A549 (cell line): ENCODE measurements around the gene NUP210. TPM values are rescaled to one million over a fixed set of nuclear protein-coding genes. Genes with fewer than 3 reads are reported as not detected.

Source experiments
- ATAC-seq, 2 experiments: fragments of 200-7000 bp in 1 of 2; fragments of >200 bp in 1 of 2; cut with Nextera tagmentation in 1 of 2; cut with Tn5 transposase in 1 of 2; 3 replicates each; pipeline versions ENCODE4 v1.8.0 to v1.9.1; 2018 to 2020; ENCODE audit warnings: mild to moderate bottlenecking in 1 of 2, moderate library complexity in 1 of 2
- CTCF ChIA-PET: fragments of 300-600 bp; sonication (Branson Sonifier 250); formaldehyde crosslinking; extraction: SDS; loops from one replicate; lab custom pipeline; 2021; ENCODE audit warnings: antibody characterized with exemption, inconsistent platforms; lab: Yijun Ruan, JAX
- POLR2A ChIA-PET: fragments of 350-600 bp; formaldehyde crosslinking; extraction: SDS; loops from one replicate; lab custom pipeline; 2021; ENCODE audit warnings: antibody characterized with exemption, inconsistent platforms; lab: Yijun Ruan, JAX
- DNase-seq, 2 experiments: peaks; one replicate each; pipeline versions ENCODE4 v3.0.0 to v3.0.0-alpha.2; 2011 to 2016; ENCODE audit warnings: low read depth in 1 of 2, low spot score in 1 of 2
- FAIRE-seq: peaks from 2 replicates; lab custom pipeline; 2011; peaks lifted over from hg19 to GRCh38; lab: Jason Lieb, UNC
- H3K27ac ChIP-seq, 2 experiments: fragments of >200 bp; sonication (Bioruptor Twin); formaldehyde crosslinking; 3 replicates each; pipeline ENCODE4 v1.5.1; 2016 to 2017
- H3K4me1 ChIP-seq: fragments of >200 bp; sonication (Bioruptor Twin); formaldehyde crosslinking; 3 replicates; pipeline ENCODE4 v1.6.1; 2016
- H3K4me2 ChIP-seq: fragments of >200 bp; sonication (Bioruptor Twin); formaldehyde crosslinking; 3 replicates; pipeline ENCODE4 v1.6.1; 2016
- H3K4me3 ChIP-seq: fragments of >200 bp; sonication (Bioruptor Twin); formaldehyde crosslinking; 3 replicates; pipeline ENCODE4 v1.5.1; 2016
- H3K9me3 ChIP-seq: fragments of >200 bp; sonication (Bioruptor Twin); formaldehyde crosslinking; 3 replicates; pipeline ENCODE4 v1.6.1; 2016
- BCL3 ChIP-seq: fragments of >200 bp; sonication (Bioruptor Twin); formaldehyde crosslinking; IDR thresholded peaks from 3 replicates; pipeline ENCODE4 v1.6.1; 2016
- BHLHE40 ChIP-seq: IDR thresholded peaks from 2 replicates; pipeline ENCODE4 v1.6.1; 2012; ENCODE audit warnings: low read depth, low read length, inconsistent platforms
- CBX2 ChIP-seq: fragments of 200-600 bp; sonication (generic); IDR thresholded peaks from 2 replicates; pipeline ENCODE4 v1.6.1; 2016; ENCODE audit warnings: low read depth, mild to moderate bottlenecking, borderline replicate concordance
- CBX8 ChIP-seq: fragments of 200-600 bp; sonication (generic); IDR thresholded peaks from 2 replicates; pipeline ENCODE4 v1.6.1; 2016
- EP300 ChIP-seq, 2 experiments: fragments of >200 bp; sonication (Bioruptor Twin); formaldehyde crosslinking; IDR thresholded peaks; 2 replicates in 1 of 2; 3 replicates in 1 of 2; pipeline ENCODE4 v1.6.1; 2016 to 2017
- ESRRA ChIP-seq: fragments of 150-350 bp; IDR thresholded peaks from 2 replicates; pipeline ENCODE4 v1.6.1; 2014; ENCODE audit warnings: mild to moderate bottlenecking, low read length, borderline replicate concordance
- GATA3 ChIP-seq: IDR thresholded peaks from 2 replicates; pipeline ENCODE4 v1.6.1; 2012; ENCODE audit warnings: borderline replicate concordance
- HDAC2 ChIP-seq: fragments of 200-600 bp; sonication (generic); IDR thresholded peaks from 2 replicates; pipeline ENCODE4 v1.6.1; 2016
- HOXA7 ChIP-seq: fragments of 250-450 bp; sonication (Bioruptor Pico); IDR thresholded peaks from 2 replicates; pipeline ENCODE4 v1.5.0; 2020; ENCODE audit warnings: mild to moderate bottlenecking, moderate library complexity
- JUNB ChIP-seq: fragments of >200 bp; sonication (Bioruptor Twin); formaldehyde crosslinking; IDR thresholded peaks from 2 replicates; pipeline ENCODE4 v1.6.1; 2016
- KDM1A ChIP-seq: fragments of 200-600 bp; sonication (generic); IDR thresholded peaks from 2 replicates; pipeline ENCODE4 v1.6.1; 2016; ENCODE audit warnings: low read depth, mild to moderate bottlenecking
- MAFK ChIP-seq: fragments of 450-650 bp; IDR thresholded peaks from 2 replicates; pipeline ENCODE4 v1.6.1; 2014; ENCODE audit not compliant: partially characterized antibody
- MAZ ChIP-seq: fragments of 150-350 bp; IDR thresholded peaks from 2 replicates; pipeline ENCODE4 v1.6.1; 2014; ENCODE audit warnings: antibody characterized with exemption, low read depth, low read length, borderline replicate concordance
- NFE2L2 ChIP-seq: fragments of 150-350 bp; conservative IDR thresholded peaks from 2 replicates; pipeline ENCODE4 v1.6.1; 2014; ENCODE audit warnings: low read length
- NPAS2 ChIP-seq: fragments of 250-450 bp; sonication (Bioruptor Pico); IDR thresholded peaks from 2 replicates; pipeline ENCODE4 v1.8.0; 2022; ENCODE audit warnings: mild to moderate bottlenecking, moderate library complexity, borderline replicate concordance
- PHF8 ChIP-seq: fragments of 200-600 bp; sonication (generic); IDR thresholded peaks from 2 replicates; pipeline ENCODE4 v1.6.1; 2016; ENCODE audit warnings: low read depth, mild to moderate bottlenecking, antibody characterized with exemption, moderate library complexity, borderline replicate concordance
- POLR2A ChIP-seq: IDR thresholded peaks from 2 replicates; pipeline ENCODE4 v1.6.1; 2012; ENCODE audit warnings: mild to moderate bottlenecking, low read length
- RAD21 ChIP-seq, 2 experiments: fragments of >200 bp in 1 of 2; sonication (Bioruptor Twin) in 1 of 2; formaldehyde crosslinking in 1 of 2; IDR thresholded peaks in 1 of 2; conservative IDR thresholded peaks in 1 of 2; 2 replicates in 1 of 2; 3 replicates in 1 of 2; pipeline ENCODE4 v1.6.1; 2012 to 2018; ENCODE audit warnings: inconsistent platforms in 1 of 2
- RCOR1 ChIP-seq: fragments of 150-350 bp; IDR thresholded peaks from 2 replicates; pipeline ENCODE4 v1.6.1; 2014; ENCODE audit warnings: antibody characterized with exemption, low read length, low read depth
- RFX5 ChIP-seq: fragments of 450-650 bp; IDR thresholded peaks from 2 replicates; pipeline ENCODE4 v1.7.1; 2014; ENCODE audit warnings: antibody characterized with exemption, mild to moderate bottlenecking, moderate library complexity
- SMC3 ChIP-seq: fragments of >200 bp; sonication (Bioruptor Twin); formaldehyde crosslinking; IDR thresholded peaks from 3 replicates; pipeline ENCODE4 v1.6.1; 2018; ENCODE audit warnings: inconsistent platforms
- TP53 ChIP-seq: fragments of 250-450 bp; sonication (Bioruptor Pico); IDR thresholded peaks from 2 replicates; pipeline ENCODE4 v1.5.0; 2021; ENCODE audit warnings: mild to moderate bottlenecking, moderate library complexity
- USF2 ChIP-seq: fragments of 450-650 bp; IDR thresholded peaks from 2 replicates; pipeline ENCODE4 v1.6.1; 2014; ENCODE audit warnings: antibody characterized with exemption
- ZC3H11A ChIP-seq: fragments of 450-650 bp; IDR thresholded peaks from 2 replicates; pipeline ENCODE4 v1.6.1; 2014; ENCODE audit warnings: antibody characterized with exemption, mild to moderate bottlenecking
- ZFP36 ChIP-seq: fragments of 450-650 bp; IDR thresholded peaks from 2 replicates; pipeline ENCODE4 v1.6.1; 2014; ENCODE audit warnings: borderline replicate concordance; ENCODE audit not compliant: partially characterized antibody
- WGBS: methylation state at CpG from one replicate; pipeline ENCODE4 v1.1.6; 2017; ENCODE audit errors: missing lambda C conversion rate; 5-methylcytosine and 5-hydroxymethylcytosine counted together
- polyA plus RNA-seq, 4 experiments: library from polyadenylated mRNA; depleted of rRNA in 3 of 4; stranded (reverse); fragments of >200 nt; fragmentation: RNase III in 1 of 4; extraction: RNeasy Plus Mini Kit Qiagen cat#74134 plus additional on column Dnase treatment in 1 of 4; gene quantifications; 2 replicates in 3 of 4; 3 replicates in 1 of 4; pipeline ENCODE4 v1.2.3, GENCODE V29; 2011 to 2017
- TF ChIP-seq, protein P1 (sequence below): fragments of 250-450 bp; sonication (Bioruptor Pico); IDR thresholded peaks from 2 replicates; pipeline ENCODE4 v1.5.0; 2021; ENCODE audit warnings: mild to moderate bottlenecking, moderate library complexity, borderline replicate concordance
- TF ChIP-seq, protein P2 (sequence below): IDR thresholded peaks from 2 replicates; pipeline ENCODE4 v1.6.1; 2012
- TF ChIP-seq, protein P3 (sequence below): fragments of 250-450 bp; sonication (Bioruptor Pico); IDR thresholded peaks from 2 replicates; pipeline ENCODE4 v1.5.0; 2020; ENCODE audit warnings: low read depth, mild to moderate bottlenecking, moderate library complexity

NUP210 gene
- polyA plus RNA-seq, 2 of the 4 experiments (the other 2 are of a cell fraction): 25.7 to 28.1 TPM

DNA sequence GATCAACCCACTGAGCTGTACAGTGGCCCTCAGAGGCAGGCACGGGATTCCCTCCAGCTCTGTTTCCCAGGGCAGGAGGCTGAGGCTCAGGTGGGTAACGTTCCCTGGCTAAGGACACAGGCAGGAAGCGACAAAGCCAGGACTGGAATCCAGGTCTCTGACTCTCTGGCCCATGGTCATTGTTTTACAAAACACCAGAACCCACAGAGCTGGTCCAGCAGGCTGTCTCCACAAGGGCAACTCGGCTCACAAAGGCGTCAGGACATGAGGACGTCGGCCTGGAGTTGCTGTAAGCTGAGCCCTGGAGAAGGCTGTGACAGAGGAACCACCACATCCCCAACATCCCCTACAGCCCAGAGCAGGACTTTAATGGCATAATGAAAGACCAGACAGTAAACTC, 30.7 kb downstream of the NUP210 start:
- no peaks in the 10 kb centered on the region for H3K4me1 ChIP-seq
- no peak for FAIRE-seq
- H3K4me2 ChIP-seq: no peak overlapping the region
- 94% methylated on average over 7 of the region's 7 CpGs for WGBS
- POLR2A ChIA-PET: no interaction called here
- no peaks in the 10 kb centered on the region for H3K9me3 ChIP-seq
- TF ChIP-seq MAFK: no peak
- no peak for TF ChIP-seq NPAS2 (CRISPR knock-in tag)
- no peak for TF ChIP-seq JUNB
- no peak for TF ChIP-seq ZFP36
- TF ChIP-seq BHLHE40: no peak
- no peak for TF ChIP-seq RAD21 (conservative IDR thresholded peaks at IDR 0.05 in 1 of 2, IDR thresholded peaks at IDR 0.05 in 1 of 2)
- TF ChIP-seq HDAC2: no peak
- TF ChIP-seq, protein P1, sequence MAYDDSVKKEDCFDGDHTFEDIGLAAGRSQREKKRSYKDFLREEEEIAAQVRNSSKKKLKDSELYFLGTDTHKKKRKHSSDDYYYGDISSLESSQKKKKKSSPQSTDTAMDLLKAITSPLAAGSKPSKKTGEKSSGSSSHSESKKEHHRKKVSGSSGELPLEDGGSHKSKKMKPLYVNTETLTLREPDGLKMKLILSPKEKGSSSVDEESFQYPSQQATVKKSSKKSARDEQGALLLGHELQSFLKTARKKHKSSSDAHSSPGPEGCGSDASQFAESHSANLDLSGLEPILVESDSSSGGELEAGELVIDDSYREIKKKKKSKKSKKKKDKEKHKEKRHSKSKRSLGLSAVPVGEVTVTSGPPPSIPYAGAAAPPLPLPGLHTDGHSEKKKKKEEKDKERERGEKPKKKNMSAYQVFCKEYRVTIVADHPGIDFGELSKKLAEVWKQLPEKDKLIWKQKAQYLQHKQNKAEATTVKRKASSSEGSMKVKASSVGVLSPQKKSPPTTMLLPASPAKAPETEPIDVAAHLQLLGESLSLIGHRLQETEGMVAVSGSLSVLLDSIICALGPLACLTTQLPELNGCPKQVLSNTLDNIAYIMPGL (CRISPR knock-in tag): no peak
- TF ChIP-seq ZC3H11A: no peak
- TF ChIP-seq BCL3: no peak
- TF ChIP-seq KDM1A: no peak
- no peak for TF ChIP-seq RFX5
- no peak for TF ChIP-seq GATA3
- no peak for TF ChIP-seq HOXA7 (CRISPR knock-in tag)
- TF ChIP-seq MAZ: no peak
- TF ChIP-seq, all 56 proteins: peak for 0
- no peak overlapping the region for H3K4me3 ChIP-seq
- H3K27ac ChIP-seq: no peak overlapping the region
- ATAC-seq: no peak
- CTCF ChIA-PET: interaction anchor here (2.0 to 4.7 kb wide), 2 partner anchors 17 to 64 kb away, joined by 7 to 17 read pairs; no protein-coding TSS in a partner anchor
- DNase-seq: no peak

DNA sequence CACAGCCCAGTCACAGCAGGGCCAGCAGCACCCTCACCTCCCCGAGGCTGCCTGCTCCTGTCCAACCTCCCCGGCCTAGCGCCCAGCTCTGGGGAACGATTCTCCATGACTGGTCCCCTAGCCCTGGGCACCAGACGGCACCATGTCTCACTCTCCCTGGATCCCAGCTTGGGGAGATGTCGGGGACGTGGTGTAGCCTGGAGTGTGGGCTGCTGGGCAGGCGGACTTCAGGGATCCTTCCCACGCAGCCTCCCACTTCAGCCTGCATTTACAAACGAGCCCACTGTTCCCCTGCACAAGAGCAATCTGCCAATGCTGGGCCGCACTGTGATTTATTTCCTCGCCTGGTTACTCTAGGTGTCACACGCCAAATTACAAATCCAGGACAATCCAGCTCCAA, 31.3 kb downstream of the NUP210 start:
- TF ChIP-seq RAD21 (conservative IDR thresholded peaks at IDR 0.05 in 1 of 2, IDR thresholded peaks at IDR 0.05 in 1 of 2): no peak
- TF ChIP-seq USF2: no peak
- TF ChIP-seq NFE2L2: no peak
- TF ChIP-seq NPAS2 (CRISPR knock-in tag): no peak
- no peak for TF ChIP-seq SMC3
- TF ChIP-seq EP300 (IDR thresholded peaks at IDR 0.05): no peak
- no peak for TF ChIP-seq BHLHE40
- TF ChIP-seq, protein P2, sequence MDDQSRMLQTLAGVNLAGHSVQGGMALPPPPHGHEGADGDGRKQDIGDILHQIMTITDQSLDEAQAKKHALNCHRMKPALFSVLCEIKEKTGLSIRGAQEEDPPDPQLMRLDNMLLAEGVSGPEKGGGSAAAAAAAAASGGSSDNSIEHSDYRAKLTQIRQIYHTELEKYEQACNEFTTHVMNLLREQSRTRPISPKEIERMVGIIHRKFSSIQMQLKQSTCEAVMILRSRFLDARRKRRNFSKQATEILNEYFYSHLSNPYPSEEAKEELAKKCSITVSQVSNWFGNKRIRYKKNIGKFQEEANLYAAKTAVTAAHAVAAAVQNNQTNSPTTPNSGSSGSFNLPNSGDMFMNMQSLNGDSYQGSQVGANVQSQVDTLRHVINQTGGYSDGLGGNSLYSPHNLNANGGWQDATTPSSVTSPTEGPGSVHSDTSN: no peak
- no peak for TF ChIP-seq POLR2A
- TF ChIP-seq, protein P1 (CRISPR knock-in tag): no peak
- TF ChIP-seq, protein P3, sequence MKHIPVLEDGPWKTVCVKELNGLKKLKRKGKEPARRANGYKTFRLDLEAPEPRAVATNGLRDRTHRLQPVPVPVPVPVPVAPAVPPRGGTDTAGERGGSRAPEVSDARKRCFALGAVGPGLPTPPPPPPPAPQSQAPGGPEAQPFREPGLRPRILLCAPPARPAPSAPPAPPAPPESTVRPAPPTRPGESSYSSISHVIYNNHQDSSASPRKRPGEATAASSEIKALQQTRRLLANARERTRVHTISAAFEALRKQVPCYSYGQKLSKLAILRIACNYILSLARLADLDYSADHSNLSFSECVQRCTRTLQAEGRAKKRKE (CRISPR knock-in tag): no peak
- no peak for TF ChIP-seq HDAC2
- no peak for TF ChIP-seq TP53 (CRISPR knock-in tag)
- TF ChIP-seq ESRRA: no peak
- TF ChIP-seq RCOR1: no peak
- TF ChIP-seq CBX2: no peak
- TF ChIP-seq RFX5: no peak
- TF ChIP-seq PHF8: no peak
- TF ChIP-seq CBX8: no peak
- no peak for TF ChIP-seq JUNB
- FAIRE-seq (no peak), ATAC-seq (no peak), DNase-seq (no peak)
- Histone ChIP-seq H3K4me3 (no peak overlapping the region), H3K9me3 (no peaks in the 10 kb centered on the region), H3K4me2 (no peak overlapping the region), H3K4me1 (no peaks in the 10 kb centered on the region), H3K27ac (no peak overlapping the region)
- 94% methylated on average over 13 of the region's 13 CpGs for WGBS
- ChIA-PET POLR2A (no interaction called here), CTCF (interaction anchor here (1.2 to 4.7 kb wide), 3 partner anchors 18 to 297 kb away, joined by 3 to 17 read pairs (median 7); no protein-coding TSS in a partner anchor)
